Stimulated activated naive CD4-positive, alpha-beta T cell treated with Interleukin-2 at 50 U/mL for 16 hours (primary cell): ENCODE measurements around the gene PRKG1.

ENCODE experiments used
- DNase-seq: peaks from one replicate; lab custom pipeline; 2025; lab: John Stamatoyannopoulos, UW

PRKG1 gene

GRCh38 chr10:52318136-52318701 is 1243.9 kb downstream of the PRKG1 start:
- no peak for DNase-seq

DNA sequence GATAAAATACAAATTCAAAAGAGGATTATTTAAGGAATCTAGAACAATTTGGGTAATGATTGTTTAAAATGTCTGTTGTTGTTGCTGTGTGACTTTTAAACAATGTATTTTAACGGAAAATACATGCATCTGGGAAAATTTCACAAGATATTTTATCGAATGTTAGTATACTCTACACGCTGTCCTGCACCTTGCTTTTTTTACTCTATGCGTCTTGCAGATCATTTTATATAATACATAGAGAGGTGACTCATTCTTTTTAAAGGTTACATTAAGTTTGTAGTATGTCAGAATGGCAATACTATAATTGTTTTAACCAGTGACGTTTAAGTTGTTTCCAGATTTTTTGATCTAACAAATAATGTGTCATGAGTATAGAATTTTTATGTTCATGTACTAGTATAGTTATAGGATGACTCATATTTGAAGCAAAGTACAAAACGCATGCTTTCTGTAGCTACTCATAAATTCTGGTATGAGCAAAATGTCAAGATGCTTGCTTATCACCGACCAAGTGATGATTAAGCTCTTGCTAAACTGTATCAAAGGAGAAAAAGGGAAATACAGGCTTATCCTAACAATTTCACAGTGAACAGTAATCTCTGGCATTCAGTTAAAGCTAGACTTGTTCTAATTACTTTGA is 1244.7 kb downstream of the PRKG1 start:
- DNase-seq = no peak

DNA sequence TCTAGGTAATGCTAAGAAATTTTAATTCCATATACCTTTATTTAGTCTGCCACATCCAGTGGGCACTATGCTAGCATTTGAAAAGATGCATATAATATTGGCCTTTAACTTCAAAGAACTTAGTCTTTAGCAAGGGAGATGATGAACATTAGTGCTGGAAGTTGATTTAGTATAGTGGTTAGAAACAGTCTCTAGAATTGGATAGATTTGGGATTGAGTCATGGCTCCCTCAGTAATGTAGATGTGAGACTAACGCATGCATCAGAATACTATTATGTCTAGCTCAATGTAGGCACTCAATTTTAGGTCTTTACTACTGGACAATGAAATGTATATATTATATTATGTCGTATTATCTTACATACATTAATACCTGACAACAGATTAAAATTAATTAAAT is 1245.6 kb downstream of the PRKG1 start:
- DNase-seq = no peak

DNA sequence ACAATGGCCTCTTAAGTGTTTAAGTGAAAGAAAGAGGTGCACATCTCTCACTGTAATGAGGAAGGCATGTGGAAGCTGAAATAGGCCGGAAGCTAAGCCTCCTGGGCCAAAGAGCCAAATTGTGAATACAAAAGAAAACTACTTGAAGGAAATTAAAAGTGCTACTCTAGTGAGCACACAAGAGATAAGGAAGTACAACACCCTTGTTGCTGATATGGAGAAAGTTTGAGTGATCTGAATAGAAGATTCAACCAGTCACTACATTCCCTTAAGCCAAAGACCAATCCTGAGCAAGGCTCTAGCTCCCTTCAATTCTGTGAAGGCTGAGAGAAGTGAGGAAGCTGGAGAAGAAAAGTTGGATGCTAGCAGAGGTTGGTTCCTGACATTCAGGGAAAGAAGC is 1248.0 kb downstream of the PRKG1 start:
- no peak for DNase-seq

DNA sequence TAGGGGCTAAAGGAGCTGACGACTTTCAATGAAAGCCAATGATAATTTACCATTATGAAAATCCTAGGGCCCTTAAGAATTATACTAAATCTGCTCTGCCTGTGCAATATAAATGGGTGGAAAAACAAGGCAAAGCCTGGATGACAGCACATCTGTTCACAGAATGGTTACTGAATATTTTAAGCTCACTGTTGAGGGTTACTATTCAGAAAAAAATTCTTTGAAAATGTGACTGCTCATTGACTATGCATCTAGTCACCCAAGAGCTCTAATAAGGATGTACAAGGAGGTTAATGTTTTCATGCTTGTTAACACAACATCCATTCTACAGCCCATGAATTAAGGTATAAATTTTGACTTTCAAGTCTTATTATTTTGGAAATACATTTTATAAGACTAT is 1248.6 kb downstream of the PRKG1 start:
- DNase-seq = no peak

DNA sequence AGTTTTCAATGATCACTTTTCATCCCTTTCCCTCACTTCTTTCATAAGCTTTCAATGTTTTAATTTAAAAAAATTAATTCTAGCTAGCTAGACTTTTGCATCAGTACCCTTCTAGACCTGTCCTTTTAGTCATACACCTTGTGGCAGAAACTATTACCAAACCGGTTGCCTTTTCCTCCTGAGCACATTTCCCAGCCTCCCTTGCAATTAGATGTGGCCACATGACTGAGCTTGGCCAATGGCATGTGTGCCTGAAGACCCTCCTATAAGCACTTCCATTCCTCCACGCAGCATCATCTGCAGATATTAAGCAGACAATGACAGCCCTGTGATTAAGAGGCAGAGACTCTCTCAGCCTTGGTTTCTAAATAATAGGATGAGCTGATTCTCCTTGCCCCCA is 1252.1 kb downstream of the PRKG1 start:
- no peak for DNase-seq

DNA sequence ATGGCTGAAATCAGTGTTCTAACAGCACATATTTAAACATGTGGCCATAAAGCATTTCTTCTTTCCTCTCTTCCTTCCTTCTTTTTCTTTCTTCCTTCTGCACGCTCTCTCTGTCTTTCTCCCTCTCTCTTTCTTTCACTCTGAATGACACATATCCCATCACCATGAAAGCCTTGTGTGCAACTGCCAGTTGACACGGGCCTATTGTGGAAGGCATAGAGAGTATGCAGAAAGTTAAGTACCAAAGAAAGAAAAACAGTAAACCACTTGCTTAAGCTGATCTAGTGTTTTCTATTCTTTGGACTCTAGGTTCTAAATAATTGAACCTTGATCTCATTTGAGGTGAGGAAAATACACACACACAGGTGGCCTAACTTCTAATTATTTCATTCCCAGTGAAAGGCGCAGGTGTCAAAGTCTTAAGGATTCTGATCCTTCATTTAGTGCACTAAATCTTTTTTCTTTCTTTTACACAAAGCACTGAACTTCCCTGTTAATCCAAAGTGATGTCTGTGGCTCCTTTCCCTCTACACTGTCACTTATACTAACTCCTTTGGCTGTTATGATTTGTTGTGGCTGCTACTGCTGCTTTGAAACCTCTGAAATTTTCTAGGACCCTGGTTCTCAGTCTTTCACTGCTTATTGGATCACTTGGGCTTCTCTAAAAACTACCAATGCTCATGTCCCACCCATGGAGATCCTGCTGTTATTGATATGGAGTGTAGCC is 1257.5 kb downstream of the PRKG1 start:
- no peak for DNase-seq

DNA sequence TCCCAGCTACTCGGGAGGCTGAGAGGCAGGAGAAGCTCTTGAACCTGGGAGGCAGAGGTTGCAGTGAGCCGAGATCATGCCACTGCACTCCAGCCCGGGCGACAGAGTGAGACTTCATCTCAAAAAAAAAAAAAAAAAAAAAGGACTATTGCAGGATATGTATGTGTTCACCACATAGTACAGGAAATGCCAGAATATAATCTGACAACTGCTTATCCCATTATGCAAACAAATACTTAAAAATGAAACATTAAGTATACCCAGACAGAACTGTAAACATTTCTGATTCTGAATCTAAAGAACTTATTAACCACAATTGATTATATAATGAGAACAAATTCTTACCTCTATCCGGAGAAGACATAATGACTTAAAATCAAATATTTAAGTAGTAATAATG is 1258.5 kb downstream of the PRKG1 start:
- no peak for DNase-seq

- no peak for DNase-seq
These were observed 1260.3 kb downstream of the PRKG1 start for GRCh38 chr10:52334595-52334994.

DNA sequence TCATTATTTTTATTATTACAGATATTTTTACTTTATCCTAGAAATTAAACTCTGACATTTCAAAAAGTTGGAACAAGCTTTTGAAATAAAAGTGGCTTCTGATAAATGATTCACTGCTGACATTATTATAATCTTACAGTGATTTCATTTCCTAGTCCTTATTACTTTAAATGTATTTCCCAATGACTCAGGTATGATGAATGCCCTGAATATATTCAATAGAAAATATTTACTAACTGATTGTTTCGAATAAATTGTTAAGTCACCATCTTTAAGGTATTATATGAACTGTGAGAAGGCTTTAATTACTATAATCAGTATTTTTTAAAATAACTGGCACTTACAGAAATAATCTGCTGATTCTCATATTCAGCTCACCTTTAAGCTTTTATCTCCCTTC is 1261.4 kb downstream of the PRKG1 start:
- no peak for DNase-seq

GRCh38 chr10:52337225-52337624 is 1262.9 kb downstream of the PRKG1 start:
- DNase-seq = no peak

- DNase-seq = no peak
These were observed 1269.2 kb downstream of the PRKG1 start for GRCh38 chr10:52343439-52343838.

GRCh38 chr10:52346394-52347326 is 1272.4 kb downstream of the PRKG1 start:
- DNase-seq = no peak

DNA sequence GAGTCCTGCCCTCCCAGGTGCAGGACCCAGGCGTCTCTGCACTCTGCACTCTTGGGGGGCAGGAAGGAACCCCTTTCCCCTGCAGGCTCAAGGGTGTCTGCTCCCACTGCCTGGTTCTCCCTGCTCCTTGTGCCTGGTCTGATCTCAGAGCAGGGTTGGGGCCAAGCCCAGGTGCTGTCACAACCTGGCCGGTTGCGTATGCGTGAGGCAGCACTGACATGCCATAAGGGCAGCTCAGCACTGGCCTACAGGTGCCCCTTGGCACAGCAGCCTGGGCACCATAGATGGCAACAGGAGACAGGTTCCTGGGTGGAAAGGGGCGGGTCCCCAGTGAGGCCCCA is 1273.0 kb downstream of the PRKG1 start:
- DNase-seq = no peak
